ENCODE data around the gene ZNF358. TPM values are rescaled to one million over a fixed set of nuclear protein-coding genes. Genes with fewer than 3 reads are reported as not detected.

The ZNF358 gene
- total and polyA plus RNA-seq, 10 of the 15 experiments (the other 5 are each of a cell fraction or from before 2014, with no cell fraction given) = 0.09 to 6.3 (median 1.9) TPM; not detected in 1

DNA sequence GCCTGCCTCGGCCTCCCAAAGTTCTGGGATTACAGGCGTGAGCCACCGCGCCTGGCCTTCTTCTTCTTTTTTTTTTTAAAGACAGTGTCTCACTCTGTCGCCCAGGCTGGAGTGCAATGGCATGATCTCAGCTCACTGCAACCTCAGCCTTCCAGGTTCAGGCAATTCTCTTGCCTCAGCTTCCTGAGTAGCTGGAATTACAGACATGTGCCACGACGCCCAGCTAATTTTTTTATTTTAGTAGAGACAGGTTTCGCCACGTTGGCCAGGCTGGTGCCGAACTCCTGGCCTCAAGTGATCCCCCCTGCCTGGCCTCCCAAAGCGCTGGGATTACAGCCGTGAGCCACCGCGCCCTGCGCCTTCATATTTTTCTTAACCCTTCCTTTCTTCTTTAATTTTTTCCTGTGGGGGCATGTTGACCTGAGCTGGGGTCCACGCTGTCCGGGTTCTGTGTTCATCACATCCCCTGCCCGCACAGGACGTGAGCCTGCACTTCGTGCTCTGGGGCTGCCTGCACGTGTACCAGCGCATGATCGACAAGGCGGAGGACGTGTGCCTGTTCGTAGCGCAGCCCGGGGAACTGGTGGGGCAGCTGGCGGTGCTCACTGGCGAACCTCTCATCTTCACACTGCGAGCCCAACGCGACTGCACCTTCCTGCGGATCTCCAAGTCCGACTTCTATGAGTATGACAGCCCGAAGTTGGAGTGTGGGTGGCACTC is 33.7 kb downstream of the ZNF358 start (continued):
- TF ChIP-seq IKZF1 (conservative IDR thresholded peaks at IDR 0.05) (no peak), ZNF384 (IDR thresholded peaks at IDR 0.05; ENCODE audit: borderline replicate concordance, low read depth, low read length) (no peak), RUNX3 (IDR thresholded peaks at IDR 0.05; ENCODE audit: low read length) (no peak)

DNA sequence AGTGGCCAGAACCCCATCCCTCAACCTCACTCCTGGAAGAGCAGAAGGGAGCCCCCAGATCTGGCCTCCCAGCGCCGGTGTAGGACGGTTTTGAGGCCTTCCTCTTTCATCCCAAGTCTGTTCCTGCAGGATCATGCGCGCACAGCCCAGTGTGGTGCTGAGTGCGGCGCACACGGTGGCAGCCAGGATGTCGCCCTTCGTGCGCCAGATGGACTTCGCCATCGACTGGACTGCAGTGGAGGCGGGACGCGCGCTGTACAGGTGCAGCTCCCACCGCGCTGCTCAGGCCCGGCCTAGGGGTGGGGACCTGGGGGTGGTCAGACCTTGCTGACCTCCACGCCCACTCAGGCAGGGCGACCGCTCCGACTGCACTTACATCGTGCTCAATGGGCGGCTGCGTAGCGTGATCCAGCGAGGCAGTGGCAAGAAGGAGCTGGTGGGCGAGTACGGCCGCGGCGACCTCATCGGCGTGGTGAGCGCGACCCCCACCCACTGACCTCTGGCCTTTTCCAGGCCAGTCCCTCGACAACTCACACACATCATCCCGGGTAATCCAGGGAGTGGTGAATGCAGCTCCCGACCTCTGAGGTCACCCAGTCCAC is 34.4 kb downstream of the ZNF358 start:
- no peak overlapping the region for H3K27ac ChIP-seq (ENCODE audit: control insufficient read depth, insufficient read depth)
- no peak for ATAC-seq
- DNase-seq (ENCODE audit: low read depth, low spot score) = no peak
- SMC1A ChIA-PET (ENCODE audit: uncharacterized antibody, unreplicated experiment) = no interaction called here
- in situ Hi-C loops (cut with MboI) = no loop called here
- POLR2A ChIA-PET = no interaction called here
- H3K9me3 ChIP-seq (replicated peaks; ENCODE audit: control insufficient read depth, insufficient read depth, low read length) = no peaks in the 10 kb centered on the region
- intact Hi-C loops (cut with micrococcal nuclease; ENCODE audit: unreplicated experiment) = no loop called here
- no peaks in the 10 kb centered on the region for H3K79me2 ChIP-seq (ENCODE audit: control insufficient read depth, insufficient read depth, low read length)
- WGBS (ENCODE audit: insufficient coverage, insufficient replicate concordance, low lambda C conversion rate, missing lambda C conversion rate) = 98% methylated on average over 41 of the region's 41 CpGs
- no peaks in the 10 kb centered on the region for H3K27me3 ChIP-seq (replicated peaks in 1 of 2; ENCODE audit: control insufficient read depth in 2 of 2, insufficient read depth in 2 of 2, low read length in 1 of 2)
- H4K20me1 ChIP-seq (ENCODE audit: control insufficient read depth, insufficient read depth) = no peaks in the 10 kb centered on the region
- no peaks in the 10 kb centered on the region; the same call in 1 of the 2 replicates for H3K4me1 ChIP-seq (ENCODE audit: control insufficient read depth, insufficient read depth, low read length)
- no peak overlapping the region for H3K9ac ChIP-seq (ENCODE audit: control insufficient read depth, insufficient read depth, low read length)
- CTCF ChIA-PET = no interaction called here
- BruUV-seq (replicated peaks) = no TSS peak
- RAD21 ChIA-PET (ENCODE audit: unreplicated experiment) = no interaction called here
- H3K36me3 ChIP-seq (ENCODE audit: control insufficient read depth in 2 of 2, insufficient read depth in 2 of 2, low read length in 1 of 2) = peaks cover 7 to 8% of the 10 kb centered on the region in 2 experiments
- no peak overlapping the region for H2AFZ ChIP-seq (ENCODE audit: control insufficient read depth, low read depth, low read length)
- no peak overlapping the region for H3K4me2 ChIP-seq (ENCODE audit: control insufficient read depth, insufficient read depth)
- H3K4me3 ChIP-seq = no peak overlapping the region
- no peak for FAIRE-seq
- TF ChIP-seq NR2F1 (conservative IDR thresholded peaks at IDR 0.05) (0 out of 2 replicates have a peak, but pooled peaks have one; percentile 29), TCF3 (IDR thresholded peaks at IDR 0.05; ENCODE audit: borderline replicate concordance, insufficient read depth, low read depth, low read length) (0 out of 2 replicates have a peak, but pooled peaks have one; percentile 47)
- TF ChIP-seq, protein P1, sequence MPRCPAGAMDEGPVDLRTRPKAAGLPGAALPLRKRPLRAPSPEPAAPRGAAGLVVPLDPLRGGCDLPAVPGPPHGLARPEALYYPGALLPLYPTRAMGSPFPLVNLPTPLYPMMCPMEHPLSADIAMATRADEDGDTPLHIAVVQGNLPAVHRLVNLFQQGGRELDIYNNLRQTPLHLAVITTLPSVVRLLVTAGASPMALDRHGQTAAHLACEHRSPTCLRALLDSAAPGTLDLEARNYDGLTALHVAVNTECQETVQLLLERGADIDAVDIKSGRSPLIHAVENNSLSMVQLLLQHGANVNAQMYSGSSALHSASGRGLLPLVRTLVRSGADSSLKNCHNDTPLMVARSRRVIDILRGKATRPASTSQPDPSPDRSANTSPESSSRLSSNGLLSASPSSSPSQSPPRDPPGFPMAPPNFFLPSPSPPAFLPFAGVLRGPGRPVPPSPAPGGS (IDR thresholded peaks at IDR 0.05; ENCODE audit: borderline replicate concordance, insufficient read depth, low read depth, low read length, poor library complexity, severe bottlenecking) = peak; percentile 83
- TF ChIP-seq, protein P2, sequence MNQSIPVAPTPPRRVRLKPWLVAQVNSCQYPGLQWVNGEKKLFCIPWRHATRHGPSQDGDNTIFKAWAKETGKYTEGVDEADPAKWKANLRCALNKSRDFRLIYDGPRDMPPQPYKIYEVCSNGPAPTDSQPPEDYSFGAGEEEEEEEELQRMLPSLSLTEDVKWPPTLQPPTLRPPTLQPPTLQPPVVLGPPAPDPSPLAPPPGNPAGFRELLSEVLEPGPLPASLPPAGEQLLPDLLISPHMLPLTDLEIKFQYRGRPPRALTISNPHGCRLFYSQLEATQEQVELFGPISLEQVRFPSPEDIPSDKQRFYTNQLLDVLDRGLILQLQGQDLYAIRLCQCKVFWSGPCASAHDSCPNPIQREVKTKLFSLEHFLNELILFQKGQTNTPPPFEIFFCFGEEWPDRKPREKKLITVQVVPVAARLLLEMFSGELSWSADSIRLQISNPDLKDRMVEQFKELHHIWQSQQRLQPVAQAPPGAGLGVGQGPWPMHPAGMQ (IDR thresholded peaks at IDR 0.05; ENCODE audit: borderline replicate concordance) = no peak

Data from GM12878 (cell line).